GM12892 (cell line): ENCODE data around the gene TBC1D4.

Source experiments
- POLR2A ChIP-seq: IDR thresholded peaks from 2 replicates; pipeline ENCODE4 v1.6.1; 2011; ENCODE audit warnings: low read depth, low read length, control low read depth
- POLR2AphosphoS5 ChIP-seq: IDR thresholded peaks from 2 replicates; pipeline ENCODE4 v1.6.1; 2011; ENCODE audit warnings: low read depth, low read length, control low read depth

DNA sequence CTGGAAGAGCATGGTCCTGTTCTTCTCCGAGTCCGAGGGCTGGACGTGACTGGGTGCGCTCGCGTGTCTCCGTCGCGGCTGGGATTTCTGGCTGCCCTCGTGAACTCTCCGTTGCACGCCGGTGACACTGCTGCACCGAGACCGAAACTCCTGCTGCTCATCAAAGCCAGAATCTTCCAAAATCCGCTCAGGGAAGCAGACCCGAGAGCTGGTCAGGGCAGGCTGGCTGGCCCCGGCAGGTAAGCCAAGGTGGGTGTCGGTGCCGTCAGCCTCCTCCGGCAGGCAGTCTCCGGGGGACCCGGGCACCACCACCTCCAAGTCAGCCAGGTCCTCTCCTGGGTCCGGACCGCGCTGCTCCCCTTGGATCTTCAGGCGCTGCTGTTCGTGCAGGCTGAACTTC is 119.9 kb downstream of the TBC1D4 start:
- TF ChIP-seq POLR2A (no peak), POLR2AphosphoS5 (no peak)
